Right renal cortex interstitium (tissue), 3 donors: ENCODE measurements around the gene CLK3. TPM values are rescaled to one million over a fixed set of nuclear protein-coding genes. Genes with fewer than 3 reads are reported as not detected.
"Not testable (repeated sequence)": the region's sequence is repeated elsewhere in the genome, so short reads cannot be mapped to it uniquely, and the experiment has no call there.

Source experiments
- DNase-seq, 3 donors: peaks; one replicate each; pipeline ENCODE4 v3.0.0-alpha.2; 2013; ENCODE audit warnings: low read depth in 3 of 3, low spot score in 2 of 3
- polyA plus RNA-seq, 3 donors: library from polyadenylated mRNA; unstranded; fragments of 120-200 nt; gene quantifications; one replicate each; pipeline ENCODE4 v1.2.1, GENCODE V29; 2013; ENCODE audit not compliant: insufficient read length in 3 of 3

The CLK3 gene
- polyA plus RNA-seq, result 10 to 100 TPM; 62.5 to 73.9 (median 65.6) TPM

GRCh38 chr15:74615508-74616365 lies at the start of gene CLK3:
Gene CLK3 (plus strand): TSS chr15:74615836. CDS start chr15:74619197, 3,361 bp downstream.
- peak in 1 of 3 donors; percentile 91 for DNase-seq

- no peak for DNase-seq
Measured at GRCh38 chr15:74568594-74568993, 47.0 kb upstream of the CLK3 start.

GRCh38 chr15:74569731-74570070 lies 45.9 kb upstream of the CLK3 start:
- DNase-seq, result no peak

- DNase-seq, result no peak
Measured at GRCh38 chr15:74571191-74571590, 44.4 kb upstream of the CLK3 start.

GRCh38 chr15:74573987-74574386 lies 41.6 kb upstream of the CLK3 start:
- DNase-seq, result no peak

- no peak for DNase-seq
Measured at GRCh38 chr15:74578496-74578994, 37.1 kb upstream of the CLK3 start.

- DNase-seq, result no peak
Measured at GRCh38 chr15:74579001-74579400, 36.6 kb upstream of the CLK3 start.

- no peak for DNase-seq
Measured at GRCh38 chr15:74580538-74581350, 34.9 kb upstream of the CLK3 start.

- no peak for DNase-seq
Measured at GRCh38 chr15:74584204-74584603, 31.4 kb upstream of the CLK3 start.

- DNase-seq, result peak in 1 of 3 donors; percentile 30
Measured at GRCh38 chr15:74584779-74585178, 30.9 kb upstream of the CLK3 start.

GRCh38 chr15:74585191-74585590 lies 30.4 kb upstream of the CLK3 start:
- no peak for DNase-seq

- no peak for DNase-seq
Measured at GRCh38 chr15:74585857-74586256, 29.8 kb upstream of the CLK3 start.

GRCh38 chr15:74589826-74590225 lies 25.8 kb upstream of the CLK3 start:
- DNase-seq, result no peak

- DNase-seq, result no peak
Measured at GRCh38 chr15:74592222-74592621, 23.4 kb upstream of the CLK3 start.

GRCh38 chr15:74593122-74593521 lies 22.5 kb upstream of the CLK3 start:
- DNase-seq, result no peak

GRCh38 chr15:74594455-74594854 lies 21.2 kb upstream of the CLK3 start:
- DNase-seq, result no peak

GRCh38 chr15:74595271-74595670 lies 20.4 kb upstream of the CLK3 start:
- DNase-seq, result no peak

- DNase-seq, result not testable (repeated sequence)
Measured at GRCh38 chr15:74596736-74597135, 18.9 kb upstream of the CLK3 start.

GRCh38 chr15:74597146-74597705 lies 18.4 kb upstream of the CLK3 start:
- DNase-seq, result not testable (repeated sequence)

GRCh38 chr15:74598126-74598842 lies 17.4 kb upstream of the CLK3 start:
- peak in 2 of 3 donors; percentile 86 to 89 for DNase-seq

GRCh38 chr15:74599156-74599555 lies 16.5 kb upstream of the CLK3 start:
- no peak for DNase-seq
